Jurkat, Clone E6-1 (cell line): ENCODE results near the gene RPP38.

Experiments used
- DNase-seq: peaks from one replicate; pipeline ENCODE4 v3.0.0-alpha.2; 2011; ENCODE audit warnings: low read depth, low spot score
- H3K4me3 ChIP-seq: 2 replicates; pipeline ENCODE4 v1.5.1; 2011; ENCODE audit warnings: mild to moderate bottlenecking, low read length, control low read depth, moderate library complexity

Gene RPP38

DNA sequence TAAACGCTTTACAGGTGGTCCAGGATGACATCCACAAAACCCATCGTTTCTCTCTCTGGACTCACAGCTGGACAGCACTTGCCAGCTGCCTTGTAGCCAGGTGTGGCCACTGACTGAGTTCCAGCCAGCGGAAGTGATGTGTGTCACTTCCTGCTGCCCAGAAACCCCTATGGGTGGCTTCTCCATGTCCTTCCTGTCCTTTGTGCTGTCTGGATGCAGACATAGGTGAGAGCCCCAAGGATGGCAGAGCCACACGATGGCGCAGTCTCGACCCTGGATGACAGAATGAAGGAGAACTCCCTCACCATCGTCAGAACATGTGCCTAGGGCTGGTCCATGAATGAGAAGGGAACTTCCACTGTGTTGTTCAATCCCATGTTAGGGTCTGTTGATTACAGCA, 49.2 kb downstream of the RPP38 start:
- no peak overlapping the region for H3K4me3 ChIP-seq

DNA sequence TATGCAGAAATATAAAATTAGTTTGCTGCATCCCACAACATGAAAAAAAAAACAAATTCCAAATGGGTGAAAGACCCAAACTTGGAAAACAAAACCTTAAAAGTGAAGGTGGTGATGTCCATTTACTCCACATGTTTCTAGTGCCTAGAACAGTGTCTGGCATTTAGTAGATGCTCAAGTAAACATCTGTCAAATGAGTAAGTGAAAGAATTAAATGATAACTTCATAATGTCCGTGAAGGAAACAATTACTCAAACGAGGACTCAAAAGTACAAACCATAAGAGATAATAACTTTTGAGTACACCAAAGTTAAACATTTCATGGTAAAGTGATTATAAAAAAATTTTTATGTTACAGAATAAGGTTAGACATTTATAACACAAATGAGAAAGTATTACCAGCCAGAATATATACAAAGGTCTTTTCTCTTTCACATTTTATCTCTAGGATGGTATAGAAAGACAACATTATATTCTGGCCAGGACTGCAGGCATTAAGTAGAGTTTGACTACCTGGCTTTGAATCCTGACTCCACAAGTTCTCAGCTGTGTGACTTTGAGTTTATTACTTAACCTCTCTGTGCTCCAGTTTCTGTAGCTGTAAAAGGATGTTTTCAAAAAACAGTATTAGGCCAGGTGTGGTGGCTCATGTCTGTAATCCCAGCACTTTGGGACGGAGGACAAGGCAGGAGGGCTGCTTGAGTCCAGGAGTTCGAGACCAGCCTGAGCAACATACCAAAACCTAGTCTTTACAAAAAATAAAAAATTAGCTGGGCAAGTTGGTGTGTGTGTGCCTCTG, 50.6 kb downstream of the RPP38 start:
- H3K4me3 ChIP-seq: no peak overlapping the region
- DNase-seq: no peak

More for the DNA sequence above, 49.2 kb downstream of the RPP38 start:
- DNase-seq: no peak

DNA sequence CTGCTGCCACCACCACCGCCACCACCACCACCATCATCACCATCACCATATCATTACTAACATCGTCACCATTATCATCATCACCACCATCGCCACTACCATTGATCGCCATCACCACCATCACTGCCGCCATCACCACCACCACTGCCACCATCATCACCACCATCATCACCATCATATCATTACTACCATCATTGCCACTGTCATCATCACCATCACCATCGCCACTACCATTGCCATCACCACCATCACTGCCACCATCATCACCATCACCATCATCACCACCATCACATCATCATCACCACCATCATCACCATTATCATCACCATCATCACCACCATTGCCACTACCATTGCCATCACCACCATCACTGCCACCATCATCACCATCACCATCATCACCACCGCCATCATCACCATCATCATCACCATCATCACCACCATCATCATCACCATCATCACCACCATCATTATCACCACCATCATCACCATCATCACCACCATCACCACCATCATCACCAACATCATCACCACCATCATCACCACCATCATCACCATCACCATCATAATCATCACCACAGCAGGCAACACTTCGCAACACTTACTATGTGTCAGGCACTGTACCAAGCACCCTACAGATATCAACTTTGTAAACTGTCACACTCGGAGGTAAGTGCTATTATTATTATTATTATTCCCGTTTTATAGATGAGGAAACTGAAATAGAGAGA, 52.1 kb downstream of the RPP38 start:
- no peak overlapping the region for H3K4me3 ChIP-seq
- no peak for DNase-seq

DNA sequence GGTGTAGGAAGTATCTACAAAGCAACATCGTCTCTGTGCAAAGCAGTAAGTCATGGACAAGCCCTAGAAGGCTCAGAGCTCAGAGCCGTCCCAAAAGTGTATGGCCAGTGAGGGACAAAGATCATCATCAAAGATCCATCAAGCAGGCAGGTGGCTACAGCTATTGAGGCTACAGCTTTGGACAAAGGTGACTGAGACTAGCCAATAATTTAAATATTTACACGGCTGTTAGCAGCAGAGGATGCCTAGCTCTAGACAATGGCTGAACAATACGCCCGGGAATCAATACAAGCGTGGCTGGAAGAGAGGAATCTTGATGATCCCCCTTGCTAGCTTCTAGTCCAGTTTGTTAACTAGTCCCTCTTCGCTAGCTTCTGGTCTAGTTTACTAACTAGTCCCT, 53.4 kb downstream of the RPP38 start:
- DNase-seq: no peak
- H3K4me3 ChIP-seq: no peak overlapping the region

DNA sequence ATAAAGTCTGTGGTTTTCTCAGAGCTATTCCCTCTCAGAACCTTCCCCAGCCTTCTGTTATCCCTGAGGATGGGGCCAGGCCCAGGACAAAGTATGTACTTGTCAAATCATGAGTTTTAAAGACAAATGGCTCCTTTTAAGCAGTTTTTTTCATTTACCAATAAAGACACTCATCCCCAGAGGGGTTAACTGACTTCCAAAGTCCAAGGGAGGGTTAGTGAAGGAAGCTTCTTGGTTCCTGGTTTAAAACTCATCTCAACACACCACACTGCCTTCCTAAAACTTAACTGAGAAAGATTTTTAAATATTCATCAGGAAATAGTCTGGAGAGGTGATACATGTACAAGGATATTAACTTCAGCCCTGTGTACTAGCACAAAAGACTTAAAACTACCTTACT, 55.4 kb downstream of the RPP38 start:
- no peak overlapping the region for H3K4me3 ChIP-seq
- no peak for DNase-seq
